HPDE6-E6E7 (cell line): ENCODE measurements around the gene GGT5.
"Not testable (repeated sequence)": the region's sequence is repeated elsewhere in the genome, so short reads cannot be mapped to it uniquely, and the experiment has no call there.

ENCODE experiments used
- DNase-seq: peaks from one replicate; pipeline ENCODE4 v3.0.0; 2011; ENCODE audit warnings: missing footprints; ENCODE audit errors: extremely low spot score

GGT5 gene

GRCh38 chr22:24183321-24184031 is 61.4 kb downstream of the GGT5 start:
- DNase-seq: no peak

DNA sequence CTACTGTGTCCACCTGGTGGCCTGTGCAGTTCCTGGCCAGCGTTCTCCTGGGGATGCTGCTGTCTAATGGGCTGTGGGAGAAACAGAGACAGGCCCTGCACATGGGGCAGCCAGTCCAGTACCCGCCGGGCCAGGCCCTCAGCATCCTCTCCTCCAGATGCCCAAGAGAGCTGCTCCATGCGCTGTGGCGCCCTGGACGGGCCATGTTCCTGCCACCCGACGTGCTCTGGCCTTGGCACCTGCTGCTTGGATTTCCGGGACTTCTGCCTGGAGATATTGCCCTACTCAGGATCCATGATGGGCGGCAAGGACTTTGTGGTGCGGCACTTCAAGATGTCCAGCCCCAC is 62.0 kb downstream of the GGT5 start:
- not testable (repeated sequence) for DNase-seq

DNA sequence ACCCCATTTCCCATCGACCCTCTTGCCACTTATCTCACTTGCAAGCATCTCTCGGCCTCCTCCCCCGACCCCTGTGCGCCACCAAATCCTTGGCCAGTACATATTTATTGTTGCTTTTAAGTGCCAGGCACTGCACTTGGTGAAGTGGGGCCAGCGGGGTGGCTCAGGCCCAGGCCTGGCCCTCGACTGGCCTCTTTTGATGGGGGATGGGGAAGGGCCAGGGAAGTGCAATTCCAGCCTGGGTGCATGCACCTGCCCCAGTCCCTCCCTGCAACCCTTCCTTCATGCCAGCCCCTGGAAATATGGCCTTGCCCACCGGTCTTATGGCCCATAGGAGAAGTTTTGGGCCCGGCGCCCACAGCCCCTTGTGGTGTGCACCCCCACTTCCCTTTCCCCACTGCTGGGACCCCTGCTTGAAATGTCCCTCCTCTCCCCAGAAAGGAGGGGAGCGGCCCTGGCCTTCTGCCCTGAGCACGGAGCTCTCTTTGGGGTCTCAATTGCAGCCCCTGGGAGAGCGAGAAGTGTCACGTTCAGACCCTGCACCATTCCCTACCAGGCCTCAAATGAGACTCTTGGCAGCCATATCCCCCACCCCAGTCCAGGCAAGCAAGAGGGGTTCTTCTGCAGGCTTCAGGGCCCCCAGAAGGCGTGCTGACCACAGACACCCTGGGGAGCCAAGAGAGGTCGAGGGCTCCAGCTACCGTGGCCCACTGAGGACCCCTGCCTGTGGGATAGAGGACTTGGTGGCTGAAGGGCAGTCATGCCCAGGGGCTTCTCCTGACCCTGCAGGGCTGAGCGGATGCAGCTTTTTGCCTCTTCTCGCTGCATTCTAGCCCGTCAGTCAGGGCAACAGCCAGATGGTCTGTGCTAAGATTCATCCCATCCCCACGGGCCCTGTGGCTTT is 62.6 kb downstream of the GGT5 start:
- no peak for DNase-seq

GRCh38 chr22:24181088-24181995 is 63.5 kb downstream of the GGT5 start, which contains the start of gene SUSD2:
Gene SUSD2, plus strand, starts transcription at chr22:24181487. Its CDS starts 33 bp downstream, at chr22:24181520.
- DNase-seq: no peak

DNA sequence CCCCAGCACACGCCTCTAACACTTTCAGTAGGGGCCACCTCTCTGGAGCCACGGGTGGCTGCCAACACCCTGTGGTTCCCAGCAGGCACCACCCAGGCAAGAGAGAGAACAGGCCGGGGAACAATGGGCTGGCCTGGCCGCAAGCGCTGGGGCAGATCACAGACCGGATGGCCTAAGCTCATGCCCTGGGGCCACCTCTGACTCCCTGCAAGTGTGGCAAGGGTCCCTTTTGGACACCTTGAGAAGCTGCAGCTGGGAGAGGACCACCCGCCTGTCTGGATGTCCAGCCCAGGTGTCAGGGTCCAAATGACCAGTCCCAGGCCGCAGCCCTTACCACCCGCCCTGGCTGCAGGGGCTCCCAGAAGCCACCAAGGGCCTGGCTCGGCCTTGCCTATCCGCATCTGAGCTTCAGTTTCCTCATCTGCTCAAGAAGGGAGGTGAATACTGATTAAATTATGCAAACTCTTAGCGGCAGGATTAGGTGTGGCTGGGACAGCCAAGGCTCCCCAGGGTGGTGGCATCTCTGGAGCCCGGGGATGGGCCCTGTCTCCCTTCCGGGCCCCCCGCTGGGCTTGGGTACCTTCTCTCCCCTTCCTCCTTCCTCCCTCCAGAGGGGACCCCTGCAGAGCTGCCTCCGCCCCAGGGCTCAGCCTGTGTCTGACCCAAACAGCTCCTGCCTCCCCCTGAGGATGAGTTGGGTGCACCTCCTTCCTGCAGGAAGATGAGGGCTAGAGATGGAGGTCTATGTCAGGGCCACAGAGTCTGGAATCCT is 64.4 kb downstream of the GGT5 start:
- no peak for DNase-seq

DNA sequence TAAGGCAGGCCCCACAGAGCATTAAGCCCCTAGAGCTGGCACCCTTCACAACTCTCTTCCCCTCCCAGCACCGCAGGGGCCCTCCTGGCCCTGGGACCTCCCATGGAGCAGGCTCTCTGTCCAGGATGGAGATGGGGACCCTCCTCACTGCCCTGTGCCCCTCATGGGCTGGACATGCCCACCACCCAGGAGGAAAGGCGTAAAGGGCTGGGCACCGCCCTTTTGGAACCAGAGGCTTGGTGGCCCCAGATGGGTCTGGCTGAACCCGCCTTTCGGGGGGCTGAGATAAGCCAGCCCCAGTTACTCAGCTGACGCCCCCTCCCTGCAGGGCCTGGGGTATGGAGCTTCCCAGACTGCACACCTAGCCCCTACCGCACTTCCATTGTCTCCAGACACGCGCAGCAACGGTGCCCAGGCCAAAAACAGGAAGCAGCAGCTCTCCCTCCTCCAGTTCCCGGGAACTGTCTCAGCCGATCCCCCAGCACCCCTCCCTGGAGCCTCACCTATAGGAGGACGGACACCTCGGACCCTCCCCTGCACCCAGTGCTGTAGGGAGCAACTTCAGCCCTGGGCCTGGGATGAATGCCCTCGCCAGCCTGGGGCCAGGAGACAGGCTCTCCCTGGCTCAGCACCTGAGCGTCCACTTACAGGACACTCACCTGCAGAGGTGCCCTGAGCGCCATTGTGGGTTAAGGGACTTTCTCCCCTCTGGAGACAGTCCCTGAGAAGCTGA is 65.2 kb downstream of the GGT5 start:
- DNase-seq: no peak

DNA sequence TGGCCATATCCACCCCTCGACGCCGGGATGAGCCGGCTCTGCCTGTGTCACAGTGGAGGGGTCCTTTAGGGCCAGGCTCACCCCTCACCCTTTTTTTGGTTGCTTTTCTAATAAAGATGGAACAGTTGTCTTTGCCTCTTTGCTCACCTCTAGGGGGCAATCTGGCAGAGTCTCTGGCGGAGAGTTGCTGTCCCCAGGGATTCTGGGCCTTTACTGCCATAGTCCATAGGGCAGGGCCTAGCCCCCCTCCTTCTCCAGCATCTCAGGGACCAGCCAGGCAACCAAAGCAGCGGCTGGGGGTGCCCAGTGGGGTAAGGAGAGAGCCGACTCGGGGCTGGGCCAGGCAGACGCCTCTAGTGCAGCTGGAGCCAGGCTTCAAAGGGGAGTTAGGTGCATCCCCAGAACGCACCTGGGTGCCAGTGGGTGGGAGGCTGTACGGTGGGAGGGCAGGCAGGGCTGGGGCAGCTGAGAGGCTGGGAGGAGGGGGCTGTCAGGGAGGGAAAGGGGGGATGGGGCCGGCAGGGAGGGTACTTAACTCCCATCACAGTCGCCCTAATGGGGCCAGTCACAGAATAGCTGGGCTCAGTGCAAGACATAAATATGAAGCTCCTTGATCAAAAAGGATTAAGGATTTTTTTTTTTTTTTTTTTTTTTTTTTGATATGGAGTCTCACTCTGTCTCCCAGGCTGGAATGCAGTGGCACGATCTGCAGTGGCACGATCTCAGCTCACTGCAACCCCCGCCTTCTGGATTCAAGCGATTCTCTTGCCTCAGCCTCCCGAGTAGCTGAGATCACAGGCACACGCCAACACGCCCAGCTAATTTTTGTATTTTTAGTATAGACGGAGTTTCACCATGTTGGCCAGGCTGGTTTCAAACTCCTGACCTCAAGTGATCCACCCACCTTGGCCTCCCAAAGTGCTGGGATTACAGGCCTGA is 66.1 kb downstream of the GGT5 start:
- no peak for DNase-seq

DNA sequence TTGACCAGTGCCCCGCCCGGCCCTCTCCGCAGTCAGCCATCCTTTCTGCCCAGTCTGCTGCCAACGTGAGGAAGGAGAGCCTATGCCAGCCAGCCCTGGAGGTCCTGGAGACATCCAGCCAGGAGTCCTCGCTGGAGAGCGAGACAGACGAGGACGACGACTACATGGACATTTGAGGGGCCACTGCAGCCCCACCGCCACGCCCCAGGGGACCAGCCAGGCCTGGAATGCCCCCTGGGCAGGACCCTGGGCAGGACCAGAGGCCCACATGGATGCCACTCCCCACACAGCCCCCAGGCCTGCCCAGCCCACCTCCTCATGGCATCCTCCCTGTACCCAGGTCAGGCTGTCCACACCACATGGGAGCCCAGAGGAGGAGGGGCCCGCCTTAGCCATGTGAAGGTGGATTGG is 66.9 kb downstream of the GGT5 start:
- no peak for DNase-seq

GRCh38 chr22:24177456-24177855 is 67.4 kb downstream of the GGT5 start:
- no peak for DNase-seq

GRCh38 chr22:24177045-24177444 is 67.8 kb downstream of the GGT5 start:
- DNase-seq: no peak

DNA sequence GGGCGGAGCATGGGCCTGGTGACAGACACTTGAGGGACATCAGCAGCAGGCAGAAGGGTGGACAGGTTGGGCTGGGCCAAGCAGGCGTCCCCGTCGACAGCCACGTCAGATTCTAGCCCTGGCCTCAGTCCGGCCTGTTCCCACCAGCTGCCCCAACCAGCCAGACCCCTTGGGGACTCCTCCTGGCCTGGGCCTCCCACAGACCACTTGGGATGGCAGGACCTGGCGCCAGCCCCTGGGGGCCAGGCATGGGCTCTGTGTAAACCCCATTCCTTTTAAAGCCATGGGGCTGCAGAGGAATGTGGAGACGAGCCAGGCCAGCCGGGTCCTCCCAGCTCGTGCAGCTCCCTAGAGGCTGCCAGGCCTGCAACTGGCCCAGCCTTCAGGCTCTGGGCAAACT is 68.3 kb downstream of the GGT5 start:
- DNase-seq: no peak

GRCh38 chr22:24176040-24176439 is 68.8 kb downstream of the GGT5 start:
- DNase-seq: no peak

DNA sequence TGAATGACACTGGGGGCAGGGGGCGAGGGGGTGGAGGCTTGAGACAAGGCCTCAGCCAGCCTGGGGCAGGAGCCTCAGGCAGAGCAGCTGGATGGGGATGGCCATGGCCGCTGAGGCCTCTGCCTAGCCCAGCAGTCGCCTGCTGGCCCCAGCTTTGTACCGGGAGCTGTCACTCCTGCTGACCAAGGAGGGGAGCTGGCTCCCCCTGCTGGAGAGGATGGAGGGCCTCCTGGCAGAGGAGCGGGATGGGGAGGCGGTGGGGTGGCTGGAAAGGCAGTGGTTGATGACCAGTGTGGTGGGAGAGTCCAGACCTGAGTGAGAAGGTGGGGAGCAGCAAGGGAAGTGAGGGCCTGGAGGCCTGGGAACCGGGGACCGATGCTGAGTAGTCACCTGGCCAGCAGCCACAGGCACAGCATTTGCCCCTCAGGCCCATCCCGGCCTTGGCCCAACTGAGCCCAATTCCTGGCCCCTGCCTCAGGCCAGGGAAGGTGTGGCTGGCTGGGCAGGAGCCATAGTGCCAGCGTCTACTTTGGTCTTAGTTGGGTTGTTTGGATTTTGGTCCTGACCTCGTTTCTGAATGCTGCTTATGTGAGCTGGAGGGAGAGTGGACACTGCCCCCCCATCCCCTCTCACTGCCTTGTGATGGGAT is 69.6 kb downstream of the GGT5 start:
- peak; percentile 70 for DNase-seq

DNA sequence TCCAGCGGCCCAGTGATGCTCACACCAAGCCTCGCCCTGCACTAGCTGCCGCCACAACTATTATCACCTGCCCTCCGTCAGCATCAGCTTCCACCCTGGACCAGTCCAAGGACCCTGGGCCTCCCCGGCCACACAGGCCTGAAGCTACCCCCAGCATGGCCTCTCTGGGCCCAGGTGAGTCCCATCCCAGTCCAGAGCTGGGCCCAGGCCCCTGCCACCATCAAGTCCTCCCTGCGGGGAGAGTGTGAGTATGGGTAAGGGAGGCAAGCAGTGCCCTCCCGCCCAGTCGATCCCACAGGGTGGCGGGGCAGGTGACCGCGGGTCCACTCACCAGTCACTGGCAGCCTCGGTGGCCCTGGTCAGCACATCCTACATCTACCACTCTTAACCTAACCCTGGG is 73.1 kb downstream of the GGT5 start:
- no peak for DNase-seq

GRCh38 chr22:24170632-24171031 is 74.2 kb downstream of the GGT5 start:
- DNase-seq: no peak

GRCh38 chr22:24170188-24170587 is 74.7 kb downstream of the GGT5 start:
- no peak for DNase-seq
